WTC11 (cell line): ENCODE results near the gene CRELD1. TPM values are rescaled to one million over a fixed set of nuclear protein-coding genes. Genes with fewer than 3 reads are reported as not detected.

ENCODE experiments used
- ATAC-seq: fragments of 200-7000 bp; cut with Tn5 transposase; 2 replicates; pipeline ENCODE4 v1.10.0; 2021; ENCODE audit warnings: mild to moderate bottlenecking, moderate library complexity
- CTCF ChIA-PET: fragments of 300-600 bp; sonication (Branson Sonifier 250); formaldehyde crosslinking; loops from one replicate; lab custom pipeline; 2021; ENCODE audit warnings: antibody characterized with exemption; lab: Charles Lee
- POLR2A ChIA-PET: fragments of 350-600 bp; sonication (Branson Sonifier 250); formaldehyde crosslinking; loops from one replicate; lab custom pipeline; 2021; ENCODE audit warnings: antibody characterized with exemption; lab: Charles Lee
- DNase-seq: peaks from one replicate; pipeline ENCODE4 v3.0.0; 2021; ENCODE audit warnings: low spot score
- H3K27ac Mint-ChIP-seq: 2 replicates; pipeline ENCODE4 v1.8.0; 2021; ENCODE audit warnings: mixed read lengths
- H3K27me3 Mint-ChIP-seq: 2 replicates; pipeline ENCODE4 v1.8.0; 2021; ENCODE audit warnings: low read depth, mild to moderate bottlenecking, moderate library complexity, mixed read lengths
- H3K36me3 Mint-ChIP-seq: 2 replicates; pipeline ENCODE4 v1.8.0; 2021; ENCODE audit warnings: mixed read lengths
- H3K4me1 Mint-ChIP-seq: 2 replicates; pipeline ENCODE4 v1.8.0; 2022; ENCODE audit warnings: mixed read lengths
- H3K4me3 Mint-ChIP-seq: 2 replicates; pipeline ENCODE4 v1.8.0; 2021; ENCODE audit warnings: mild to moderate bottlenecking, moderate library complexity, mixed read lengths
- H3K9me3 Mint-ChIP-seq: 2 replicates; pipeline ENCODE4 v1.8.0; 2021; ENCODE audit warnings: mixed read lengths
- CREB1 ChIP-seq: sonication (generic); formaldehyde crosslinking; IDR thresholded peaks from 2 replicates; pipeline ENCODE4 v1.8.0; 2023; ENCODE audit warnings: mild to moderate bottlenecking, missing genetic modification reagents
- ESRRA ChIP-seq: sonication (generic); formaldehyde crosslinking; IDR thresholded peaks from 2 replicates; pipeline ENCODE4 v1.8.1; 2022; ENCODE audit warnings: mild to moderate bottlenecking, missing genetic modification reagents, borderline replicate concordance
- FOXJ3 ChIP-seq: sonication (generic); formaldehyde crosslinking; IDR thresholded peaks from 2 replicates; pipeline ENCODE4 v1.9.0; 2021; ENCODE audit warnings: missing genetic modification reagents, mild to moderate bottlenecking, borderline replicate concordance
- JAZF1 ChIP-seq: fragments of 250-450 bp; sonication (Bioruptor Pico); IDR thresholded peaks from 2 replicates; pipeline ENCODE4 v1.9.0; 2021; ENCODE audit warnings: moderate library complexity, mild to moderate bottlenecking, inconsistent platforms
- MXD4 ChIP-seq: fragments of 250-450 bp; sonication (Bioruptor Pico); IDR thresholded peaks from 2 replicates; pipeline ENCODE4 v1.8.0; 2021; ENCODE audit warnings: mild to moderate bottlenecking, moderate library complexity, borderline replicate concordance
- NR2C2 ChIP-seq: sonication (generic); formaldehyde crosslinking; IDR thresholded peaks from 2 replicates; pipeline ENCODE4 v1.8.0; 2022; ENCODE audit warnings: mild to moderate bottlenecking, missing genetic modification reagents
- PRRX2 ChIP-seq: fragments of 250-450 bp; sonication (Bioruptor Pico); IDR thresholded peaks from 2 replicates; pipeline ENCODE4 v1.8.0; 2021; ENCODE audit warnings: mild to moderate bottlenecking
- RORB ChIP-seq: fragments of 250-450 bp; sonication (Bioruptor Pico); IDR thresholded peaks from 2 replicates; pipeline ENCODE4 v1.9.0; 2021; ENCODE audit warnings: mild to moderate bottlenecking
- SMAD3 ChIP-seq: sonication (generic); formaldehyde crosslinking; IDR thresholded peaks from 2 replicates; pipeline ENCODE4 v1.8.0; 2022; ENCODE audit warnings: missing genetic modification reagents, mild to moderate bottlenecking, borderline replicate concordance
- SP1 ChIP-seq: sonication (generic); formaldehyde crosslinking; conservative IDR thresholded peaks from 2 replicates; pipeline ENCODE4 v1.8.1; 2022; ENCODE audit warnings: missing genetic modification reagents
- TP53 ChIP-seq: sonication (generic); formaldehyde crosslinking; IDR thresholded peaks from 2 replicates; pipeline ENCODE4 v1.8.1; 2023; ENCODE audit warnings: mild to moderate bottlenecking, missing genetic modification reagents
- ZNF263 ChIP-seq: sonication (generic); formaldehyde crosslinking; IDR thresholded peaks from 2 replicates; pipeline ENCODE4 v1.8.1; 2022; ENCODE audit warnings: low read depth, mild to moderate bottlenecking, moderate library complexity, missing genetic modification reagents
- ZNF423 ChIP-seq: fragments of 250-450 bp; sonication (Bioruptor Pico); IDR thresholded peaks from 2 replicates; pipeline ENCODE4 v2.1.2; 2022; ENCODE audit warnings: mild to moderate bottlenecking, moderate library complexity
- total RNA-seq: library from RNA; stranded (reverse); gene quantifications from 3 replicates; pipeline ENCODE4 v1.2.3, GENCODE V29; 2021
- TF ChIP-seq, protein P1 (sequence below): sonication (generic); formaldehyde crosslinking; IDR thresholded peaks from 2 replicates; pipeline ENCODE4 v1.8.1; 2022; ENCODE audit warnings: mild to moderate bottlenecking, missing genetic modification reagents, moderate library complexity, borderline replicate concordance
- TF ChIP-seq, protein P2 (sequence below): fragments of 250-450 bp; sonication (Bioruptor Pico); IDR thresholded peaks from 2 replicates; pipeline ENCODE4 v1.9.0; 2021; ENCODE audit warnings: mild to moderate bottlenecking
- TF ChIP-seq, protein P3 (sequence below): sonication (generic); formaldehyde crosslinking; IDR thresholded peaks from 2 replicates; pipeline ENCODE4 v1.8.1; 2023; ENCODE audit warnings: mild to moderate bottlenecking, missing genetic modification reagents, moderate library complexity

Gene CRELD1
- total RNA-seq, 1 experiment from 2014 or later = 18.8 TPM

DNA sequence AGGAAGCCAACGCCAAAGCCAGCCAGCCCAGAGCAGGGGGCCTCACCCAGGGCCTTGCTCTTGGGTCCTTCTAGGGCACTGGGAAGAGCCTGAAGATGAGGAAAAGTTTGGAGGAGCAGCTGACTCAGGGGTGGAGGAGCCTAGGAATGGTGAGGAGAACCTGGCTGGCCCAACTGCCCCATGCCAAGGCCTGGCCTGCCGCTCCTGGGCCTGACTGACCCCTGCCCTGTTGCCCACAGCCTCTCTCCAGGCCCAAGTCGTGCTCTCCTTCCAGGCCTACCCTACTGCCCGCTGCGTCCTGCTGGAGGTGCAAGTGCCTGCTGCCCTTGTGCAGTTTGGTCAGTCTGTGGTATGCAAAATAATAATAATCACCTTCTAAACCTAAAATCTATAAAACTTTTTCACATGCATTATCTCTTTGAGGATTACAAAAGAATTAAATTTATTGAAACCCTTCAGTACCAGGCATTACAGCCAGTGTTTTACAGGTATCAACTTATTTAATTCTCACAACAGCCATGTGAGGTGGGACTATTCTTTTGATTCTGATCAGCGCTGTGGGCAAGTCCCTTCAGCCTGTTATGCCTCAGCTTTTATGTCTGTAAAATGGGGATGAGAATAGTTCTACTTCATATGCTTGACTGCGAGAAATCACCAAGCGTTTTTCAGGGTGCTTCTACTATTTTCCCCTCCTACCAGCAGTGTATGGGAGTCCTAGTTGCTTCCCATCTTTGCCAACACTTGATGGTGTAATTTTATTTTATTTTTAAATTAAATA is 15.2 kb upstream of the CRELD1 start:
- no peaks in the 10 kb centered on the region for H3K36me3 Mint-ChIP-seq
- ATAC-seq (no peak), DNase-seq (no peak)
- H3K27me3 Mint-ChIP-seq = 0 out of 2 replicates have a peak, but pooled peaks cover 3% of the 10 kb centered on the region
- TF ChIP-seq SMAD3 (CRISPR knock-in tag) (no peak), MXD4 (CRISPR knock-in tag) (no peak)
- CTCF ChIA-PET = no interaction called here
- POLR2A ChIA-PET = interaction anchor here (0.6 kb wide), 1 partner anchor 501 kb away, joined by 6 read pairs; no protein-coding TSS in a partner anchor
- H3K9me3 Mint-ChIP-seq = no peaks in the 10 kb centered on the region
- H3K27ac Mint-ChIP-seq = no peak overlapping the region
- H3K4me1 Mint-ChIP-seq = peaks cover 18% of the 10 kb centered on the region
- H3K4me3 Mint-ChIP-seq = no peak overlapping the region

DNA sequence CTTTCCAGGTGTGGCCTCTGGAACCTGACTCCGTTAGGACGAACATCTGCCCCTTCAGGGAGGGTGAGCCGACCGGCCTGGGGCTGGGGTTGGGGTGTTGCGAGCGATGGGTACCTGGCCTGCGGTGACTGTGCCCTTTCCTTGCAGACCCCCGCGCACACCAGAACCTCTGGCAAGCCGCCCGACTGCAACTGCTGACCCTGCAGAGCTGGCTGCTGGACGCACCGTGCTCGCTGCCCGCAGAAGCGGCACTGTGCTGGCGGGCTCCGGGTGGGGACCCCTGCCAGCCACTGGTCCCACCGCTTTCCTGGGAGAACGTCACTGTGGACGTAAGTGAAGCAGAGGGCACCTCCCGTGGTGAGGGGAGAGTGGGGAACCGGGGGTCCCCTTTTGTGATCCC is 5.5 kb upstream of the CRELD1 start:
- H3K4me1 Mint-ChIP-seq = peaks cover 3% of the 10 kb centered on the region
- TF ChIP-seq SP1 (CRISPR knock-in tag) (no peak), ESRRA (CRISPR knock-in tag) (no peak), CREB1 (CRISPR knock-in tag) (no peak), JAZF1 (no peak), ZNF263 (CRISPR knock-in tag) (no peak), PRRX2 (CRISPR knock-in tag) (no peak), FOXJ3 (no peak), TP53 (CRISPR knock-in tag) (no peak), RORB (CRISPR knock-in tag) (no peak), ZNF423 (no peak)
- TF ChIP-seq, protein P1, sequence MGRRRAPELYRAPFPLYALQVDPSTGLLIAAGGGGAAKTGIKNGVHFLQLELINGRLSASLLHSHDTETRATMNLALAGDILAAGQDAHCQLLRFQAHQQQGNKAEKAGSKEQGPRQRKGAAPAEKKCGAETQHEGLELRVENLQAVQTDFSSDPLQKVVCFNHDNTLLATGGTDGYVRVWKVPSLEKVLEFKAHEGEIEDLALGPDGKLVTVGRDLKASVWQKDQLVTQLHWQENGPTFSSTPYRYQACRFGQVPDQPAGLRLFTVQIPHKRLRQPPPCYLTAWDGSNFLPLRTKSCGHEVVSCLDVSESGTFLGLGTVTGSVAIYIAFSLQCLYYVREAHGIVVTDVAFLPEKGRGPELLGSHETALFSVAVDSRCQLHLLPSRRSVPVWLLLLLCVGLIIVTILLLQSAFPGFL (CRISPR knock-in tag) = no peak
- TF ChIP-seq, protein P2, sequence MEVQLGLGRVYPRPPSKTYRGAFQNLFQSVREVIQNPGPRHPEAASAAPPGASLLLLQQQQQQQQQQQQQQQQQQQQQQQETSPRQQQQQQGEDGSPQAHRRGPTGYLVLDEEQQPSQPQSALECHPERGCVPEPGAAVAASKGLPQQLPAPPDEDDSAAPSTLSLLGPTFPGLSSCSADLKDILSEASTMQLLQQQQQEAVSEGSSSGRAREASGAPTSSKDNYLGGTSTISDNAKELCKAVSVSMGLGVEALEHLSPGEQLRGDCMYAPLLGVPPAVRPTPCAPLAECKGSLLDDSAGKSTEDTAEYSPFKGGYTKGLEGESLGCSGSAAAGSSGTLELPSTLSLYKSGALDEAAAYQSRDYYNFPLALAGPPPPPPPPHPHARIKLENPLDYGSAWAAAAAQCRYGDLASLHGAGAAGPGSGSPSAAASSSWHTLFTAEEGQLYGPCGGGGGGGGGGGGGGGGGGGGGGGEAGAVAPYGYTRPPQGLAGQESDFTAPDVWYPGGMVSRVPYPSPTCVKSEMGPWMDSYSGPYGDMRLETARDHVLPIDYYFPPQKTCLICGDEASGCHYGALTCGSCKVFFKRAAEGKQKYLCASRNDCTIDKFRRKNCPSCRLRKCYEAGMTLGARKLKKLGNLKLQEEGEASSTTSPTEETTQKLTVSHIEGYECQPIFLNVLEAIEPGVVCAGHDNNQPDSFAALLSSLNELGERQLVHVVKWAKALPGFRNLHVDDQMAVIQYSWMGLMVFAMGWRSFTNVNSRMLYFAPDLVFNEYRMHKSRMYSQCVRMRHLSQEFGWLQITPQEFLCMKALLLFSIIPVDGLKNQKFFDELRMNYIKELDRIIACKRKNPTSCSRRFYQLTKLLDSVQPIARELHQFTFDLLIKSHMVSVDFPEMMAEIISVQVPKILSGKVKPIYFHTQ = no peak
- no peak overlapping the region for H3K27ac Mint-ChIP-seq
- DNase-seq = no peak
- peaks cover 12% of the 10 kb centered on the region for H3K27me3 Mint-ChIP-seq
- peaks cover 5% of the 10 kb centered on the region; the same call in 1 of the 2 replicates for H3K36me3 Mint-ChIP-seq
- ATAC-seq = no peak
- no peak overlapping the region for H3K4me3 Mint-ChIP-seq
- POLR2A ChIA-PET = no interaction called here
- CTCF ChIA-PET = interaction anchor here (1.4 kb wide), 1 partner anchor 18 kb away, joined by 7 read pairs; no protein-coding TSS in a partner anchor
- peaks cover 8% of the 10 kb centered on the region; the same call in 1 of the 2 replicates for H3K9me3 Mint-ChIP-seq

DNA sequence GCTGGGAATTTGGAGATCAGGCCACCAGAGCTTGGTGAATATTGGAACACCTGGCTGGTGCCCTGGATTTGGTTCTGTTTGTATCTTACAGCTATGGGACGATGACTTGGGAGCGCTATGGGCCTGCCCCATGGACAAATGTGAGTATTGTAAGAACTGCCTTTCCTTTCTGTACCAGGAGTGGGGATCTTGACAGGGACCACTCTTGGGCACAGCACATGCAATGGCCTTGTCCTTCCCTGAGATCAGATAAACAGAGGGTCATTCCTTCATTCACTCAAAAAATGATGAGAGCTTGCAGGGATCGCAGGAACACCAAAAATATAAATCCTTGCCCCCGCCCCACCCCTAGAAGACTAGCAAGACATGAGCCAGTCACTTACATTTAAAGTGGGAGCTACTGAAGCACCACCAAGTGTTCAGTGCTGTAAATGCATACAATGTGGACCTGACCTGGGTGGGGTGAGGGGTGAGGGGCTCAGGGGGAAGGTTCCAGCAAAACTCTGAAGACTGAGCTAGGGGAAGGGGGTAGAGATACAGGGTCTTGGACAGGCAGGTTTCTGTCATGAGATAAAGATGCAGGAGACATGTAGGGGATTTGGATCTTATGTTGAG is 2.7 kb upstream of the CRELD1 start:
- peaks cover 10% of the 10 kb centered on the region for H3K27me3 Mint-ChIP-seq
- H3K4me1 Mint-ChIP-seq = peaks cover 14% of the 10 kb centered on the region
- ChIA-PET POLR2A (no interaction called here), CTCF (interaction anchor here (0.6 to 5.5 kb wide), 12 partner anchors 10 to 1850 kb away, joined by 3 to 143 read pairs (median 4); partner anchors contain the start of genes IL17RC and IL17RE)
- TF ChIP-seq SP1 (CRISPR knock-in tag) = no peak
- TF ChIP-seq NR2C2 (CRISPR knock-in tag) = no peak
- TF ChIP-seq, protein P3, sequence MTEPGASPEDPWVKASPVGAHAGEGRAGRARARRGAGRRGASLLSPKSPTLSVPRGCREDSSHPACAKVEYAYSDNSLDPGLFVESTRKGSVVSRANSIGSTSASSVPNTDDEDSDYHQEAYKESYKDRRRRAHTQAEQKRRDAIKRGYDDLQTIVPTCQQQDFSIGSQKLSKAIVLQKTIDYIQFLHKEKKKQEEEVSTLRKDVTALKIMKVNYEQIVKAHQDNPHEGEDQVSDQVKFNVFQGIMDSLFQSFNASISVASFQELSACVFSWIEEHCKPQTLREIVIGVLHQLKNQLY (CRISPR knock-in tag) = no peak
- no peak for ATAC-seq
- no peak for DNase-seq
- no peak overlapping the region for H3K27ac Mint-ChIP-seq
- no peak overlapping the region for H3K4me3 Mint-ChIP-seq
- peaks cover 11% of the 10 kb centered on the region for H3K36me3 Mint-ChIP-seq
- peaks cover 8% of the 10 kb centered on the region; the same call in 1 of the 2 replicates for H3K9me3 Mint-ChIP-seq
